ENCODE measurements around the gene INPP5E.

Gene INPP5E

GRCh38 chr9:136456258-136456657 lies 16.6 kb upstream of the INPP5E start (continued):
- TF ChIP-seq REST (tag by site-specific recombination; IDR thresholded peaks at IDR 0.05), result no peak
- TF ChIP-seq ZEB2 (tag by site-specific recombination; IDR thresholded peaks at IDR 0.05), result no peak
- no peak for TF ChIP-seq ZBTB10 (tag by site-specific recombination; IDR thresholded peaks at IDR 0.05)
- TF ChIP-seq PRDM10 (tag by site-specific recombination; IDR thresholded peaks at IDR 0.05), result no peak
- no peak for TF ChIP-seq ZNF629 (tag by site-specific recombination; IDR thresholded peaks at IDR 0.05)
- no peak for TF ChIP-seq ZNF391 (tag by site-specific recombination; IDR thresholded peaks at IDR 0.05; ENCODE audit: borderline replicate concordance, low read depth)

- ChIA-PET POLR2A (no interaction called here), CTCF (interaction anchor here (1.1 kb wide), 1 partner anchor 129 kb away, joined by 3 read pairs; no protein-coding TSS in a partner anchor)
- H3K36me3 ChIP-seq (ENCODE audit: control insufficient read depth in 2 of 2, insufficient read depth in 1 of 2, low read length in 2 of 2), result peaks cover 25 to 88% of the 10 kb centered on the region in 2 experiments
- H3K4me1 ChIP-seq (ENCODE audit: control insufficient read depth, insufficient read depth, low read length), result no peaks in the 10 kb centered on the region
- no peak overlapping the region for H3K27ac ChIP-seq (ENCODE audit: extremely low read depth, low read depth, low read length)
- no peak overlapping the region for H3K4me3 ChIP-seq (ENCODE audit: low read depth, low read length)
- no peaks in the 10 kb centered on the region for H3K9me3 ChIP-seq (ENCODE audit: control insufficient read depth, insufficient read depth, low read depth, low read length)
- no peak for TF ChIP-seq ZNF280C (tag by site-specific recombination; IDR thresholded peaks at IDR 0.05)
- no peak for TF ChIP-seq ZNF830 (tag by site-specific recombination; IDR thresholded peaks at IDR 0.05; ENCODE audit: low read depth)
- no peak for TF ChIP-seq ZNF596 (tag by site-specific recombination; IDR thresholded peaks at IDR 0.05)
- TF ChIP-seq REPIN1 (tag by site-specific recombination; IDR thresholded peaks at IDR 0.05; ENCODE audit: low read depth), result no peak
- TF ChIP-seq ZBTB17 (tag by site-specific recombination; IDR thresholded peaks at IDR 0.05), result no peak
- TF ChIP-seq ZNF266 (tag by site-specific recombination; IDR thresholded peaks at IDR 0.05; ENCODE audit: low read depth), result no peak
- no peak for TF ChIP-seq ZNF175 (tag by site-specific recombination; IDR thresholded peaks at IDR 0.05)
- no peak for TF ChIP-seq ZNF776 (tag by site-specific recombination; IDR thresholded peaks at IDR 0.05; ENCODE audit: borderline replicate concordance)
- no peak for TF ChIP-seq ZNF677 (tag by site-specific recombination; IDR thresholded peaks at IDR 0.05)
- TF ChIP-seq ZFP3 (tag by site-specific recombination; IDR thresholded peaks at IDR 0.05; ENCODE audit: low read depth), result no peak
- TF ChIP-seq HOXC10 (CRISPR knock-in tag; IDR thresholded peaks at IDR 0.05), result no peak
- no peak for TF ChIP-seq ZNF76 (tag by site-specific recombination; IDR thresholded peaks at IDR 0.05; ENCODE audit: borderline replicate concordance, low read depth)
- TF ChIP-seq HIC1 (tag by site-specific recombination; IDR thresholded peaks at IDR 0.05), result no peak
- TF ChIP-seq ZNF548 (tag by site-specific recombination; IDR thresholded peaks at IDR 0.05), result no peak
Measured at GRCh38 chr9:136455043-136456002, 15.7 kb upstream of the INPP5E start.

Measured in HEK293 (cell line).